DOHH2 (cell line): ENCODE measurements around the gene IMMP2L.

Experiments used
- CTCF ChIP-seq: fragments of 200-600 bp; sonication (generic); IDR thresholded peaks from one replicate; pipeline ENCODE4 v1.5.1; 2014; ENCODE audit warnings: antibody characterized with exemption, mild to moderate bottlenecking, low read depth, low read length; ENCODE audit not compliant: poor library complexity, severe bottlenecking
- EZH2phosphoT487 ChIP-seq: fragments of 200-600 bp; sonication (generic); IDR thresholded peaks from 2 replicates; pipeline ENCODE4 v1.6.1; 2017; ENCODE audit warnings: borderline replicate concordance, mild to moderate bottlenecking, antibody characterized with exemption, low read length, moderate library complexity, mixed read lengths

- no peak for TF ChIP-seq EZH2phosphoT487
- no peak for TF ChIP-seq CTCF
Measured at GRCh38 chr7:111081546-111082267, 480.6 kb downstream of the IMMP2L start.
